ENCODE measurements around the gene SETD7.

DNA sequence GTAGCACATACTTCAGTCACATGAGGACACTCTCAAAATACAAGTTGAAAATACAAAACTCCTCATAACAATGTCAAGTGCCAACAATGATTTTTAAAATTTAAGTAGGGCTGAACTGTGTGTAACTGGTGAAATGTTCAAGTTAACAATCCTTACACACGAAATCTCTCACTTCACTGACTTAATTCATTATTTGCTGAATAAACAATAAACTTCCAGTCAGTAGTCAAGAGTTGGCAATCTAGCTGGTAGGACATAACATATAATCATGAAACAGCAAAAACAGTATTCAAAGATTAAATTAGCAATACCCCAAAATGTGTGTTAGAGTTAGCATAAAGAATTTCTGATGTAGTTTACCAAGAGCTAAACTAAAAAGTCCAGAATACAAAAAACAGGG, 104.0 kb downstream of the SETD7 start:
- TF ChIP-seq, protein P1, sequence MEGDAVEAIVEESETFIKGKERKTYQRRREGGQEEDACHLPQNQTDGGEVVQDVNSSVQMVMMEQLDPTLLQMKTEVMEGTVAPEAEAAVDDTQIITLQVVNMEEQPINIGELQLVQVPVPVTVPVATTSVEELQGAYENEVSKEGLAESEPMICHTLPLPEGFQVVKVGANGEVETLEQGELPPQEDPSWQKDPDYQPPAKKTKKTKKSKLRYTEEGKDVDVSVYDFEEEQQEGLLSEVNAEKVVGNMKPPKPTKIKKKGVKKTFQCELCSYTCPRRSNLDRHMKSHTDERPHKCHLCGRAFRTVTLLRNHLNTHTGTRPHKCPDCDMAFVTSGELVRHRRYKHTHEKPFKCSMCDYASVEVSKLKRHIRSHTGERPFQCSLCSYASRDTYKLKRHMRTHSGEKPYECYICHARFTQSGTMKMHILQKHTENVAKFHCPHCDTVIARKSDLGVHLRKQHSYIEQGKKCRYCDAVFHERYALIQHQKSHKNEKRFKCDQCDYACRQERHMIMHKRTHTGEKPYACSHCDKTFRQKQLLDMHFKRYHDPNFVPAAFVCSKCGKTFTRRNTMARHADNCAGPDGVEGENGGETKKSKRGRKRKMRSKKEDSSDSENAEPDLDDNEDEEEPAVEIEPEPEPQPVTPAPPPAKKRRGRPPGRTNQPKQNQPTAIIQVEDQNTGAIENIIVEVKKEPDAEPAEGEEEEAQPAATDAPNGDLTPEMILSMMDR (IDR thresholded peaks at IDR 0.05) = no peak
- no peak for TF ChIP-seq POLR2A (IDR thresholded peaks at IDR 0.05)

All from stomach (tissue), 4 donors.